Measurements from ENCODE around the gene RNF133.

The RNF133 gene

GRCh38 chr7:122724366-122724765 lies 25.4 kb upstream of the RNF133 start:
- Histone ChIP-seq H2AFZ (ENCODE audit: low read length) (no peak overlapping the region), H3K9me2 (replicated peaks; ENCODE audit: low read depth, low read length) (no peaks in the 10 kb centered on the region), H4K20me1 (ENCODE audit: insufficient read depth, low read length, poor library complexity, severe bottlenecking) (no peaks in the 10 kb centered on the region), H3K4me3 (ENCODE audit: low read length, poor library complexity, severe bottlenecking) (no peak overlapping the region), H3K9me3 (ENCODE audit: insufficient read depth, low read depth, low read length) (no peaks in the 10 kb centered on the region), H3K27me3 (ENCODE audit: insufficient read depth, low read length, poor library complexity, severe bottlenecking) (no peaks in the 10 kb centered on the region), H3K79me2 (ENCODE audit: insufficient read depth, low read length) (no peaks in the 10 kb centered on the region), H3K4me2 (ENCODE audit: low read depth, low read length, poor library complexity, severe bottlenecking) (no peak overlapping the region), H3K4me1 (ENCODE audit: insufficient read depth, low read length, poor library complexity, severe bottlenecking) (no peaks in the 10 kb centered on the region), H3F3A (ENCODE audit: low read depth) (no peaks in the 10 kb centered on the region), H3K36me3 (ENCODE audit: insufficient read depth, low read length) (no peaks in the 10 kb centered on the region), H3K9ac (ENCODE audit: low read depth, low read length, poor library complexity, severe bottlenecking) (no peak overlapping the region)
- no peak for TF ChIP-seq EZH2phosphoT487 (IDR thresholded peaks at IDR 0.05; ENCODE audit: borderline replicate concordance)
- TF ChIP-seq, protein P1, sequence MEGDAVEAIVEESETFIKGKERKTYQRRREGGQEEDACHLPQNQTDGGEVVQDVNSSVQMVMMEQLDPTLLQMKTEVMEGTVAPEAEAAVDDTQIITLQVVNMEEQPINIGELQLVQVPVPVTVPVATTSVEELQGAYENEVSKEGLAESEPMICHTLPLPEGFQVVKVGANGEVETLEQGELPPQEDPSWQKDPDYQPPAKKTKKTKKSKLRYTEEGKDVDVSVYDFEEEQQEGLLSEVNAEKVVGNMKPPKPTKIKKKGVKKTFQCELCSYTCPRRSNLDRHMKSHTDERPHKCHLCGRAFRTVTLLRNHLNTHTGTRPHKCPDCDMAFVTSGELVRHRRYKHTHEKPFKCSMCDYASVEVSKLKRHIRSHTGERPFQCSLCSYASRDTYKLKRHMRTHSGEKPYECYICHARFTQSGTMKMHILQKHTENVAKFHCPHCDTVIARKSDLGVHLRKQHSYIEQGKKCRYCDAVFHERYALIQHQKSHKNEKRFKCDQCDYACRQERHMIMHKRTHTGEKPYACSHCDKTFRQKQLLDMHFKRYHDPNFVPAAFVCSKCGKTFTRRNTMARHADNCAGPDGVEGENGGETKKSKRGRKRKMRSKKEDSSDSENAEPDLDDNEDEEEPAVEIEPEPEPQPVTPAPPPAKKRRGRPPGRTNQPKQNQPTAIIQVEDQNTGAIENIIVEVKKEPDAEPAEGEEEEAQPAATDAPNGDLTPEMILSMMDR (conservative IDR thresholded peaks at IDR 0.05; ENCODE audit: low read length) = no peak

DNA sequence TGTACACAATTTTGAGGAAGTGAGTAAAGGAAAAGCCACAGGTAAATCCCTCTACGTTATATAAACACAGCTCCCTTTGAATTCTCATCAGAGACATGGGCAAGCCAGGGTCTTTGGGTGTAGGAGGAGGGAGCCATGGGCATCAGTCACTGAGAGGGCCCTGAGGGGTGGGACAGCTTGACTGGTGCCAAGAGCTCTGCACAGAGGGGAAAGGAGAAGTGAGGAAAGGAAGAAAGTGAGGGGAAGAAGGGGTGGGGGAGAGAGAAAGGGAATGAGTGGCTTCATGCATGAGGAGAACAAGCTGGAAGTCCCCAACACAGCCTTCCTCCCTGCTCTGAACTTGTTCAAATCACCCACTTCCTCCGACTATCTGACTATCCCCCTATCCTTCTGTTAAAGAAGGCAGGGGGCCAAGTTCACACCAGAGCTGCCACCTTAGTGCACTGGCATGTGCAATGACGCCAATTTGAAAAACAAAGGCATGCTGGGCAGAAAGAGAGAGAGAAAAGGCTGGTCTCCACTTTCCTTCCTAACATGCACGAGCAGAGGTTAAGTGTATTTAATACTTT lies 20.2 kb upstream of the RNF133 start:
- H3K9me2 ChIP-seq (replicated peaks; ENCODE audit: low read depth, low read length) = no peaks in the 10 kb centered on the region
- no peaks in the 10 kb centered on the region for H3K9me3 ChIP-seq (ENCODE audit: insufficient read depth, low read depth, low read length)
- no peaks in the 10 kb centered on the region for H4K20me1 ChIP-seq (ENCODE audit: insufficient read depth, low read length, poor library complexity, severe bottlenecking)
- no peaks in the 10 kb centered on the region for H3K79me2 ChIP-seq (ENCODE audit: insufficient read depth, low read length)
- H3K9ac ChIP-seq (ENCODE audit: low read depth, low read length, poor library complexity, severe bottlenecking) = no peak overlapping the region
- H3K27me3 ChIP-seq (ENCODE audit: insufficient read depth, low read length, poor library complexity, severe bottlenecking) = no peaks in the 10 kb centered on the region
- no peak for TF ChIP-seq EZH2phosphoT487 (IDR thresholded peaks at IDR 0.05; ENCODE audit: borderline replicate concordance)
- TF ChIP-seq, protein P1 (conservative IDR thresholded peaks at IDR 0.05; ENCODE audit: low read length) = no peak
- H3K36me3 ChIP-seq (ENCODE audit: insufficient read depth, low read length) = no peaks in the 10 kb centered on the region
- H3F3A ChIP-seq (ENCODE audit: low read depth) = no peaks in the 10 kb centered on the region
- no peaks in the 10 kb centered on the region for H3K4me1 ChIP-seq (ENCODE audit: insufficient read depth, low read length, poor library complexity, severe bottlenecking)
- no peak overlapping the region for H3K4me3 ChIP-seq (ENCODE audit: low read length, poor library complexity, severe bottlenecking)
- no peak overlapping the region for H2AFZ ChIP-seq (ENCODE audit: low read length)
- H3K4me2 ChIP-seq (ENCODE audit: low read depth, low read length, poor library complexity, severe bottlenecking) = no peak overlapping the region

- no peak overlapping the region for H3K4me3 ChIP-seq (ENCODE audit: low read length, poor library complexity, severe bottlenecking)
- H2AFZ ChIP-seq (ENCODE audit: low read length) = no peak overlapping the region
- no peaks in the 10 kb centered on the region for H3F3A ChIP-seq (ENCODE audit: low read depth)
- H3K79me2 ChIP-seq (ENCODE audit: insufficient read depth, low read length) = no peaks in the 10 kb centered on the region
- no peaks in the 10 kb centered on the region for H3K36me3 ChIP-seq (ENCODE audit: insufficient read depth, low read length)
- no peaks in the 10 kb centered on the region for H4K20me1 ChIP-seq (ENCODE audit: insufficient read depth, low read length, poor library complexity, severe bottlenecking)
- no peaks in the 10 kb centered on the region for H3K9me2 ChIP-seq (replicated peaks; ENCODE audit: low read depth, low read length)
- H3K9ac ChIP-seq (ENCODE audit: low read depth, low read length, poor library complexity, severe bottlenecking) = no peak overlapping the region
- no peaks in the 10 kb centered on the region for H3K4me1 ChIP-seq (ENCODE audit: insufficient read depth, low read length, poor library complexity, severe bottlenecking)
- no peaks in the 10 kb centered on the region for H3K9me3 ChIP-seq (ENCODE audit: insufficient read depth, low read depth, low read length)
- H3K27me3 ChIP-seq (ENCODE audit: insufficient read depth, low read length, poor library complexity, severe bottlenecking) = no peaks in the 10 kb centered on the region
- TF ChIP-seq, protein P1 (conservative IDR thresholded peaks at IDR 0.05; ENCODE audit: low read length) = no peak
- TF ChIP-seq EZH2phosphoT487 (IDR thresholded peaks at IDR 0.05; ENCODE audit: borderline replicate concordance) = no peak
- no peak overlapping the region for H3K4me2 ChIP-seq (ENCODE audit: low read depth, low read length, poor library complexity, severe bottlenecking)
These were observed 18.6 kb upstream of the RNF133 start for GRCh38 chr7:122717356-122718089.
